NCI-H2227 (cell line): Measurements from ENCODE around the gene CENPP.
"Not testable (repeated sequence)": the region's sequence is repeated elsewhere in the genome, so short reads cannot be mapped to it uniquely, and the experiment has no call there.

ENCODE experiments used
- DNase-seq: peaks from one replicate; lab custom pipeline; 2025; ENCODE audit not compliant: unreplicated experiment; lab: John Stamatoyannopoulos, UW

The CENPP gene

DNA sequence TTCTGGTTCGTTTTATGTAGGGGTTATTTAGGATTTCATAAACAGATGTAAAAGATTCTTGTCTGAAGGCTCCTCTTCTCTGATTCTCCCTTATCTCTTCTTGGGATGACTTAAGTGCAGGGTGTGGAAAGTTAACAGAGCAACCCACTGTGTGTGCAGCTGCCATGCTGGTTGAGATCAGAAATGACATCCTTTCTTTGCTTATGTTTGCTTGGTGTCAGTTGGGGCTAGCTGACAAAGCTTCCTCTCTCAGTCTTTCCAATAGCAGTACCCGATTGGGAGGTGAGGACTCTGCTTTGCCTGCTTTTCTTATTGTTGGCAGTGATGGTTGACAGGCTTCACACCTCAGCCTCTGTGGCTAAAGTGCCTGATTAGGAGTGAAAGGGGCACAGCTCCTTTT lies 52.1 kb downstream of the CENPP start:
- DNase-seq = peak; percentile 2

DNA sequence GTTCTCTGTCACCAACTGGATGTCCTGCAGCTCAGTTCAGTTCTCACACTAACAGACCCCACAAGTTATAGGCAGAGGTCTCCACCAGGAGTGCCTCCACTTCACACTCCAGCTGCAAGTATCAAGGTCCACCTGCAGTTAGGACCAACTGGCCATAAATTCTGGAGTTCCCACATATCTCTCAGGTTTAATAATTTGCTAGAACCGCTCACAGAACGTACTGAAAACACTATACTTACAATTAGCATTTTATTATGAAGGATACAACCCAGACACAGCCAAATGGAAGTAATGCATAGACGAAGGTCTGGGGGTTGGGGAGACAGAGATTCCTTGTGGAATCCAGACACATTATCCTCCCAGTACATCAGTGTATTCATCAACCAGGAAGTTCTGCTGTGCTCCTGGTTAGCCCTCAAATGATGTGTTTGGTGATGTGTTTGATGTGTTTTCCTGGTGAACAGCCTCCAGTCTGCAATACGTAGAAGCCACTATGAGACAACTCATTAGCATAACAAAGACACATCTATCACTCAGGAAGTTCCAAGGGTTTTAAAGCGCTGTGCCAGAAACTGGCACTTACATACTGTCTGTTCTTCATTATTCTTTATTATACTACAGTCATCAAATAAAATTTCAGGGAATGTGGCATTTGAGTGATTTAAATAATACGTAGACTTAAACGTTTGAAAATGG lies 53.3 kb downstream of the CENPP start:
- peak; percentile 2 for DNase-seq

DNA sequence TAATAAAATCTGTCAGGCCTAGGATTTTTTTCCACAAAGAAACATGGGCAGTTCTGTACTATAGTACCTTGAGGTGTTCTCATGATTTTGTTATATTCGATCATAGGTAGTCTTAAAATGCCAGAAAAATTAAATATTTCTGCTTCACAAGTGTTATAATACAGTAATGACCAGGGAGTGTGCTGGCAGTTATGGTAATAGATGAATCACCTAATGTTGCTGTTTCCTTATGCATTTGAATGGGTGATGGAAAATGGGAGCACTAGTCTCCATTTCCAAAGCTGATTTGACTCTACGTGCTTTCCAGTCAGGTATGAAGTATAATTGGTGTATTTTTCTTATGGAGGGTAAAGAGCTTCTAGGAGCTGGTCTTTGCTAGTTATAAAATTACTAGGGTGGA lies 54.9 kb downstream of the CENPP start:
- DNase-seq = no peak

DNA sequence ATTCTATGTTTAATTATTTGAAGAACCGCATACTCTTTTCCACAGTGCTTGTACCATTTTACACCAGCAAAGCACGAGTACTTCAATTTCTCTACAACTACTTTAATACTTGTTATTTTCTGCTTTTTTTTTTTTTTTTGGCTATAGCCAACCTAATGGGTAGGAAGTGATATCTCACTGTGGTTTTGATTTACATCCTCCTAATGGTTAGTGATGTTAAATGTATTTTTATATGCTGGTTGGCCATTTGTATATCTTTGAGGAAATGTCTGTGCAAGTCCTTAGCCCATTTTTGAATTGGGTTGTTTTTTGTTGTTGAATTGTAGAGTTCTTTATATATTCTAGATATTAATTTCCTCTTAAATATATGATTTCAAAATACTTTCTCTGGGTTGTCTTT lies 56.0 kb downstream of the CENPP start:
- DNase-seq = no peak

DNA sequence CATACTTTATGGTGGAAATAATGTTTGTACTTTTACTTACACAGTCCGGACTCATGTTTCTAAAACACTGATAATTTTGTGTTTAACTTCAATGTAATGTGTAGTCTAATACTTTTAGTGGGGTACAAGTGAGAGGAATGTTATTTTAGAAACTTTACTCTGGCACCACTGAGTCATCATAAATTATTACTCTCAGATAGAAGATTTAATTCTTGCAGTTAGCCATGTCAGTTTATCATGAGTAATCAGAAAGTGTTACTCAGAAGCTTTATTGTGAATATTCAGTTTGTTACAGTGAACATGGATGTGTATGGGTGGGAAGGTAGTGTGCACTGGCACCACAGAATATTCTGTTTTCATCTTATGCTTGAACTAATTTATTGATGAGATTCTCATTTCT lies 58.6 kb downstream of the CENPP start:
- DNase-seq = no peak

DNA sequence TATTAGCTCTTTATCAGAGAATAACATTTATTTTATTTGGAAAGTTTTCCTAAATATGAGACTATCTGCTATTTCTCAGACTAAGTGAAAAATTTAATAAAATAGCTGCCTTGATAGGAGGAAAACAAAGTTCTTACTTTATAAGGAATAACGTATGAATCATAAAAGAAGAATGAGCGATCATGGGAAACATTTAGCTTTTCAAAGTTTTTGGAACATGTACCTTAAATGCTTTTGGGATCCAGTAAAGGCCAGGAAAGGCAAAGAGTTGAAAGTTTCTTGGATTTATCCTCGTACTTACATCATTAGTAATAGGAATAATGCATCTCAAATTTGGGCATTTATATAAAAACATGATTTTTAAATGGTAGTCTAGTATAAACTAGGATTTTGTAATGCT lies 59.2 kb downstream of the CENPP start:
- no peak for DNase-seq

DNA sequence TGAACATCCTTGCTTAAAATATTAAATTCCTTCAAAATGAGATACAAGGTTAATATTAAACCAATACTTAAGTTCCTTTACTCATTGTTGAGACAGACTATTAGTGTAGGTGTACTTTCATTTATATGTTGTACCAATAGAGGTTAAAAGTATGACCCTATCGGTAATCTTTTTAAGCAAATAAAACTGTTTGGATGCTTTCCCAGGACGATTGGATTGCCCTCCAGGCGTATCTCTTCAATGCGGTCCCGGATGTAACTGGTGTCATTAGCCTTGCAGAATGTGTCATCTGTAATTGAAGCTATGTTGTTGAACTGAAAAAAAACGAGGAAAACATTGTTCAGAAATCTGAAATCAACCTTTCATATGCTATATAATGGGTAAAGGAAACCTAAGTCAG lies 59.7 kb downstream of the CENPP start:
- DNase-seq = no peak

DNA sequence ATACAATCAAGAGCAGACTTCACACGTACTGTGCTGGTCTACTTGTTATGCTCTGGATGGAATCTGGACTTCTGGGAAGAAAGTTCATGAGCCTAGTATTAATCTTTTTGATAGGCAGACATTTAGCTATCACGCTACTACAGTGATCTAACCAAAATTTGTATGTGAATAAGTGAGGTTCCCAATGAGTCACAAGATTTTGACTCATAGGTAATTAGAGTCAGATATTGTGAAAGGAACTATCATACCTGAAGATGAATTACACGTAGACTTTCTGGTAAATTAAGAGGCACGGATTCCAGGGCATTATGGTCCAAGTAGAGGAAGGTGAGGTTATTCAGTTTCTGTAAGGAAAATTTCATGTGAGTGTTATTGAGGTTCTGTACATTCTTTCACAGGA lies 60.2 kb downstream of the CENPP start:
- no peak for DNase-seq

DNA sequence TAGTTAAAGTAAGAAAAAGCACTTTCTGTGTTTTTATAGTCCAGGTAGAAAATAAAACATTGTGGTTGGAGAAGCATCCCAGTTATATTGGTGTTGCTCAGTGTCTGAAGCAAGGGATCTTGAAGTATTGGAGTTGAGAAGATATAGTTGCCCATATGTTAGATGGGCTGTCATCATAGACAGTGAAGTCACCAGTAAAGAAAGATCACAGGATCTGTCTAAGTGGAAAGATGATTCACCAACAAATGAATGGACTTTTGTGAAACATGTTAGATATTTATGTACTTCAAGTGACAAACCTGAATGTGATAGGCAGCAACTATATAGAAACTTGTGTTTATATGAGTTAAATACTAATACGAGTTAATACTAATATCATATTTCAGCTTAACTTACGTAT lies 66.9 kb downstream of the CENPP start:
- DNase-seq = no peak

DNA sequence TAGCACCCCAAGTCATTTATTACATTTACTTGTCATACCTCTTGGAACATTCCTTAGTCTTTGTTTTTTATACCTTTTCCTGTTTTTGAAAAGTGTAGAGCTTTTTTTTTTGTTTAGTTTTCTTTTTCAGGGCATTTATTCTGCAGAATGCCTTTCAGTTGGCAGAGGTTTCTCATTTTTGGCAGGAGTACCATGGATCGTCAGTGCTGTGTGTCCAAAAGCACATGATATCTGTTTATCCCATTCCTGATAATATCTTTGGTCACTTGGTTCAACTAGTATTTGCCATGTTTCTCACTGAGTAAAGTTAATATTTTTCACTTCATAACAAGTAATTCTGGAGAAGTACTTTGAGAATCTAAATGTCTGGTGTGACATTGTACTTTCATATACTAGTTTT lies 67.9 kb downstream of the CENPP start:
- DNase-seq = no peak

DNA sequence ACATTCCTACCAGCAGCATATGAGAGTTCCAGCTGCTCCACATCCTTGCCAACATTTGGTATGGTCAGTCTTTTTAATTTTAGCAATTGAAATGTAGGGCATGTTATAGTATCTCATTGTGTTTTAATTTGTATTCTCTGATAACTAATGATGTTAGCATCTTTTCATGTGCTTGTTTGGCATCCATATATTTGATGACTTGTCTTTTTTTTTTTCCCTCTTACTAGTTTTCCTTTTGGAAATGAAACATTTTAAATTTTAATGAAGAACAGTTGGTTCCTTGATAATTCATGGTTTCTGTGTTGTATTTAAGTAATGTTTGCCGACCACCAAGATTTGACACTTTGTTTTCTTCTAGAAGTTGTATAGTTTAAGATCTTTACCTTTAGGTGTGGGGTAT lies 69.9 kb downstream of the CENPP start:
- DNase-seq = no peak

DNA sequence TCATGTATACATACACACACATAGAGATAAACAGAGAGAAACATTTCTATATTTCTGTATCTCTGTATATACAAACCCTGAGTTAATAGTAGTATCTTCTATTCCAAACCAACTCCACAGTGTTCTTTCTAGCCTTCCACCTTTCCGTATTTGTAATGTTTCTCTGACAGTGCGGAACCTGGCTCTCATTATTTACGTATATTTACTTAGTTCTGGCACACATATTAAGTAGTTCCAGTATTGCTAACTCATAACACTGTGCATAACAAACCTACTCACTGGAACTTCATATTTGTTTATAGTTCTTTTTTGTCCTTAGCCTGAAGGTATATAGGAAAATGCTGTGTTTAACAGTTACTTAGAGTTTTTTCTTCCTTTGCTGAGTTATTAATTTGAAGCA lies 72.1 kb downstream of the CENPP start:
- DNase-seq = no peak

DNA sequence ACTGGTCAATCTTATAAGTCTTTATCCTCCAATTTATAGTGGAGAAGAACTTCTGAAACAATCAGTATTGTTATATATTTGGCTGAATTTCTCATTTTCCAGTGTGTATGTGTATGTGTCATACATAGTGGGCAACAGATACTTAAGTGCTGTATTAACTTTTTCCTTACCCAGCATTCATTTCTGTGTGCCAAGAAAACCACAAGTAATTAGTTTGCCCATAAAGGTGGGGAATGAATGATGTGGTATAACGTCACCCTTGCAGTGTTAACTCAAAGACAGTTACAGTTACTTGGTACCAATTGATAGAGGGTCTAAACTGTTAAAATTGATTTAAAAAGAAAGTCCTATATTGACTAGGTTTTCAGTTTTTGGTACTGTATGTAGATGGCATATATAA lies 76.6 kb downstream of the CENPP start:
- no peak for DNase-seq

DNA sequence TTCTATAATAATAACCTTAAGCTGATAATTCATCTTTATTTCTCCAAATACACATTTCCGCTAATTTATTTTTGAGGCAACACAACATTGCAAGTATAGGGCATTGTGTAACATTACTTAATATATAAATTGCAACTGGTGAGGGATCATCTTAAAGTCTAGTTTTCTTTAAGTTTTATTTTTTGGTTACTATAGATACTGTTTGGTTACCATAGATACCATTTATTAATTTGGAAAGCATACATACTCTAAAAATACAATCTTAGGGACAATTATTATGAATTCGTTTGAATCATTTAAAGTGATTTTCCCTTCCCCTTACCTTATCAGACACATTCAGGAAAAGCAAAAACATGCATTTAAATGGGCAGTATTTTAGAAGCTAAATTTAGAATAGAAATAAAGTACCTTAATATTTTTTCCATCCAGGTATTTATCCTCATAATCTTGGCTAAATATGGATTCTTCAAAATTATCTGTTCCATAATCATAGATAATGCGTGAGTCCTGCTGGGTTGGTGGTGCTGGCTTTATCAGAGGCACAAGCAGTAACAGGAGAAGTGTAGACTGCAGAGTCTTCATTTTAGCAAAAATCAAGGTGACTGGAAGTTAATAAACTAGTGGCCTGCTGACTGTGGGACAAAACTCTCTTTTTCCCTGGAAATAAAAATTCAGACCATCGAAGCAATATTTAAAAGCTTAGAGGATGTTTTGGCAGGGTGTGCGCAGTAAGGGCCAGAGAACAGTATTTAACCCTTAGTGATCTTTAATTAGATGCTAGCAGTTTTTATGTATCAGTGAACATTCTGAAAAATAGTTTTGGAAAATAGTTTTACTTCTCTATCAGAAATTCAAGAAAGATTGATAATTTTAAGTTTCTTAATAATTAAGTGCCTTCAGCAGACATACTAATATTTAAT lies 77.3 kb downstream of the CENPP start:
- DNase-seq = no peak

DNA sequence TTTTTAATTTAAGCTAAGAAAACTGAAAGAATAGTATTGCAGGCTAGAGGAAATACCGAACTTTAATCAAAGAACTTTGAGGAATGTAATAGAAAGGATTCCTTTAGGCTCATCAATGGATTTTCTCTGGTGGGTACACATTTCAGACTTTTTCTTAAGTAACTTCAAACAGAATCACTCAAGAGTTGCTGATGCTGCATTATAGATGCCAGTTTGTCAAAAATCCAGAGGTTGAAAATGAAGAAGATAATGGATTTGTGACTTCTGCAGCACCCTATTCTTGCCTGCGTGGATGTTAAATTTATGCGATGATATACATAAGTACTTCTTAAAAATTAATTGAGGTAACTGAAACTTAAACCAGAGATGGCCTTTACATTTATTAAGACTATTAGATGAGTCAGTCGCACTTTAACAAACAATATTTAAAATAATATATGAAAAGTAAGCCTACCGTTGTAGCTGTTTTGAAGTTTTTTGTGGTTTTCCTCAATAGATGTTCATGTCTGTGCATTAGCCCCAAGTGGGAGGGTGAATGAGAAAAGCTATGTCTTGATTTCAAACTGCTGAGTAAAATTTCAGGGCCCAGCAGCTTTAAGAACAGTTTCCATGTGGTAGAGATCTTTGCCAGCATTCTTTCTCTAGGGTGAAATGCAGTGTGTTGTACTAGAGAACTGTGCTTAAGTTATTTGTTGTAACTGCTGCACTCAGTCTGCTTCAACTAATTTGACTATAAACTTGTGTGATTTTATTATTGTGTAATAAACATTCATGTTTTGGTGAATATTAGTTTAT lies 78.5 kb downstream of the CENPP start, which contains the start of gene OGN:
TSS of gene OGN (minus strand) at position 537 of the 795 bp plus-strand sequence. CDS start 1,171 bp downstream, outside the sequence.
- DNase-seq = no peak

DNA sequence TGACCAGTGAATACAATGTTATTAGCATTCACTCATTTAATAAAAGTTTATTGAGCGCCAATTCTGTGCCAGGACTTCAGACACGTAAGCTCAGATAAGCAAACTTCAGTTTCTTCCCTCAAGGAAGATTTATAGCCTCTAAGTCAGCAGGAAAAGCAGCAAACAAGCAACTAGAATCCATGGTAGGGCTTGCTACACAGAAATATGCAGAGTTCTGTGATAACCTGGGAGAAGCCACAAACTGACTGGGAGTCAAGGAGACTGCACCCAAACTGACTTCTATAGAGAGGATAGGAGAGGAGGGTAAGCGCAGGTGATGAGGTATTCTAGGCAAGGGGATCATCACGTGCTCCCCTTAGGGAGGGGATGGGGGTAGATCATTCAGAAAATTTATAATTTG lies 80.1 kb downstream of the CENPP start:
- DNase-seq = no peak

DNA sequence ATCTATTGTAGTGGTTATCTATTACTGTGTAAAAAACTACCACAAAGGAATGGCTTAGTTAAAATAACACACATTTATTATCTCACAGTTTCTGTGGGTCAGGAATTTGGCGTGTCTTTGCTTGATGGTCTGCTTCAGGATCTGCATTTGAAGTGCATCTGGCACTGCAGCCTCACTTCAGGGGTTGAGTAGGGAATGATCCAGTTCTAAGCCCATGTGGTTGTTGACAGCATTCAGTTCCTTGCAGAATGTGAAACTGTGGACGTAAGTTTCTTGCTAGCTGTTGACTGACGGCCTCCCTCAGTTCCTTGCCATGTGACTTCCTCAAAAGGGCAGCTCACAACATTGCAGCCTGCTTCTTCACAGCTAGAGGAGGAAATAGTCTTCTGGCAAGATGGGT lies 80.7 kb downstream of the CENPP start:
- no peak for DNase-seq

DNA sequence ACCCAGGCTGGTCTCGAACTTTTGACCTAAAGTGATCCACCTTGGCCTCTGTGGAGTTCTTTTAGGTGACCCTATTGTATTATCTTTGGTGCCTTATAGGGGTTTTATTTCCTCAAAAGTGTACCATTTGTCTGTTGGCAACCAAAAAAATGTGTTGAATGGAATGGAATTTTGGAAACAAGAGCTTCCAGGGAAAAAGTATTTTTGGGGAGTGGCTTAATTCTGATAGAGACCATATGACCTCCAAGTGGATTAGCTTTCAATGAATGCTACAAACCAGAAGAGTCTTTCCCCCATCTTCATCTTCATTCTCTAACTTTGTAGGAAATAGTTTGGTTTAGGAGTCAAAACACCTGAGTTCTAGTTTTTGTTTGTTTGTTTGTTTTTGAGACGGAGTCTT lies 82.1 kb downstream of the CENPP start:
- DNase-seq = no peak

DNA sequence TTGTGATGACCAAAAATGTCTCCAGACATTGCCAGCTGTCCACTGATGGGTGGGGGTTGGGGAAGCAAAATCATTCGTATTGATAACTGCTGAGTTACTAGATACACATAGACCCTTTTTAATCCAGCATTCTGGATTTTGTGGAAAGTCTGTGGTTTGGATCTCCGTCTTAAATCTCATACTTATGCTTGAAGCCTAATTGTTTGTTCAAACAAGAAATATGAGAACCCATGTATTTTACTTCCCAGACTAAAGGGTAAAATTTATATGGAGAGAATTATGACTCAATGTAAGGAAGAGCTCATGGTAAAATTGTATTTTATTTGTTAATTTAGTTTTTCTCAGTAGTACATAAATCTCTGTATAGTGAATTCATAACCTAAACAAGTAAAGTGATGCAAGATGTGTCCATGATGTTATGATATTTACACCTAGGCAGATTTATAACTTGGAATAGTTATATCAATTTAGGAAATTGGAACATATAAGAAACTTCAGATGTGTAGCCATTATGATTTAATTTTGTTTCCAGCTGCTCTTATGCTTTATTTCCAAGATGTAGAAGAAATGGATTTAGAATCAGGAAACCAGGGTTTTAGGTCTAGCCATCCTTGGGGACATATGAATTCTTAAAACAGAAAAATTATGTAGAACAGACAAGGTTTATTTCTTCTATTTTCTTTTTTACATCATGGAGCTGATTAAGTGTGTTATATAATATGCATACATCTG lies 83.2 kb downstream of the CENPP start:
- DNase-seq = no peak

DNA sequence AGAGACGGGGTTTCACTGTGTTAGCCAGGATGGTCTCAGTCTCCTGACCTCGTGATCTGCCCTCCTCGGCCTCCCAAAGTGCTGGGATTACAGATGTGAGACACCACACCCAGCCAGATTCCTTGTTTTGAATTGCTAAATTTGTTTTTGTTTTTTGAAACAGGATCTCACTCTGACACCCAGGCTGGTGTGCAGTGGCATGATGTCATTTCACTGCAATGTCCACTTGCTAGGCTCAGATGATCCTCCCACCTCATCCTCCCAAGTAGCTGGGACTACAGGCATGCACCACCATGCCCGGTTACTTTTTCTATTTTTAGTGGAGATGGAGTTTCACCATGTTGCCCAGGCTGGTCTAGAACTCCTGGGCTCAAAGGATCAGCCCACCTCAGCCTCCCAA lies 85.4 kb downstream of the CENPP start:
- not testable (repeated sequence) for DNase-seq

DNA sequence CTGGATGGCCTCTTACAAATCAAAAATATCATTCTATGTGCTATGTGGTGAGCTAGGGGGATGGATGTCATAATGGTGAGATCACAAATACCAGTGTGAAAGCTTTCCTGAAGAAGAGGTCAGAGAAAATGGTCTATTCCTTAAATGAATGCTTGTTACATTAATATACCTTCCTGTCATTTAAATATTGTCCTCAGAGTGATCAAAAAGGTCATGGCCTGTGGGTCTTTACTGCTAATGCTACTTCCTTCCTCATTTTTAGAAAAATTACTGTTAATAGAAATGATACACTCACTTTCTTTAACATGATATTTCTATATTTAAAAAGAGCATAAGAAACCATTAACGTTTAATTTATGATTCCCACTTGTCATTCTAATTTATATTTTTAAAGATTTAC lies 88.8 kb downstream of the CENPP start:
- no peak for DNase-seq
